NCI-H146 treated with DMSO at 0.1 percent for 48 hours (cell line): ENCODE data around the gene PTPRE.

Source experiments
- DNase-seq: peaks from one replicate; lab custom pipeline; 2025; ENCODE audit not compliant: unreplicated experiment; lab: John Stamatoyannopoulos, UW

PTPRE gene

GRCh38 chr10:127923646-127924045 lies 16.7 kb downstream of the PTPRE start:
- no peak for DNase-seq

- no peak for DNase-seq
These were observed 18.7 kb downstream of the PTPRE start for GRCh38 chr10:127925471-127926207.

- DNase-seq, result no peak
These were observed 19.6 kb downstream of the PTPRE start for GRCh38 chr10:127926455-127926854.

GRCh38 chr10:127928021-127928806 lies 21.3 kb downstream of the PTPRE start:
- no peak for DNase-seq

- no peak for DNase-seq
These were observed 25.8 kb downstream of the PTPRE start for GRCh38 chr10:127932521-127933270.

GRCh38 chr10:127933271-127933670 lies 26.4 kb downstream of the PTPRE start:
- no peak for DNase-seq

- no peak for DNase-seq
These were observed 27.5 kb downstream of the PTPRE start for GRCh38 chr10:127934383-127934782.

- no peak for DNase-seq
These were observed 28.2 kb downstream of the PTPRE start for GRCh38 chr10:127935071-127935561.

- no peak for DNase-seq
These were observed 30.2 kb downstream of the PTPRE start for GRCh38 chr10:127937069-127937468.

GRCh38 chr10:127937915-127938463 lies 31.1 kb downstream of the PTPRE start:
- no peak for DNase-seq

- no peak for DNase-seq
These were observed 33.0 kb downstream of the PTPRE start for GRCh38 chr10:127939786-127940330.

- DNase-seq, result no peak
These were observed 34.1 kb downstream of the PTPRE start for GRCh38 chr10:127940866-127941640.

GRCh38 chr10:127942811-127943210 lies 35.9 kb downstream of the PTPRE start:
- DNase-seq, result no peak

- no peak for DNase-seq
These were observed 36.5 kb downstream of the PTPRE start for GRCh38 chr10:127943336-127943910.

- DNase-seq, result no peak
These were observed 37.4 kb downstream of the PTPRE start for GRCh38 chr10:127944256-127944655.

- DNase-seq, result no peak
These were observed 38.4 kb downstream of the PTPRE start for GRCh38 chr10:127945341-127945758.

- DNase-seq, result no peak
These were observed 39.2 kb downstream of the PTPRE start for GRCh38 chr10:127945948-127946711.

GRCh38 chr10:127947211-127947610 lies 40.3 kb downstream of the PTPRE start:
- DNase-seq, result no peak

- no peak for DNase-seq
These were observed 41.9 kb downstream of the PTPRE start for GRCh38 chr10:127948791-127949190.
